CD4-positive, alpha-beta T cell treated with Interleukin-6 at 100 ng/mL for 8 hours (primary cell): Measurements from ENCODE around the gene PAK2.
"Not testable (repeated sequence)": the region's sequence is repeated elsewhere in the genome, so short reads cannot be mapped to it uniquely, and the experiment has no call there.

Source experiments
- DNase-seq: peaks from one replicate; pipeline ENCODE4 v3.0.0-alpha.2; 2020; ENCODE audit warnings: mixed read lengths, low spot score

The PAK2 gene

DNA sequence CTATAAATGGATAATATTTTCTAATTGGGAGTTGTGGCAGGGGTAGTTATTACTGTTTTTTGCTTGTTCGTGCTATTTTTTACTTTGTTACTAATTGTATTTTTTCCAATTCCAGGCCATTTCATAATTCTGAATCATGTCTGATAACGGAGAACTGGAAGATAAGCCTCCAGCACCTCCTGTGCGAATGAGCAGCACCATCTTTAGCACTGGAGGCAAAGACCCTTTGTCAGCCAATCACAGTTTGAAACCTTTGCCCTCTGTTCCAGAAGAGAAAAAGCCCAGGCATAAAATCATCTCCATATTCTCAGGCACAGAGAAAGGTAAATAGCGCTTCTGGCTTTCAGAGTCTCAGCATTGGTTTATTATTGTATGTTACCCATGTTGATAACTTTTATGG lies 42.9 kb downstream of the PAK2 start:
- no peak for DNase-seq

DNA sequence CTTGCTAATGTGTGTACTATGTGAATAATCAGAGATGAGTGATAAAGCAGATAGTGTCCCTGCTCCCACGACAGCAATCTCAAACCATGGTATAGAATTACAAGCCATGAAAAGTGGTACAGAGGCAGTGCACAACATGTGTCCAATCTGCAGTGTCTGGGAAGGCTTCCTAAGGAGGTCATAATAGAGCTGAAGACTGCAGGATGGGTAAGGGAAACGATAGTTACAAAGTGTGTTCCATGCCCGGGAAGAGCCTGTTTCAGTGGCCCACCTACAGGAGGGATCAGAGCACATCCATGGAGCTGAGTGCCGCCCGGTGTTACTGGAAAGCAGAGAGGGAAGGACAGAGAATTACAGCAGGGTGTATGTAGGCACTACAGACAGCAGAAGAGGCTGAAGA lies 48.9 kb downstream of the PAK2 start:
- DNase-seq: no peak

DNA sequence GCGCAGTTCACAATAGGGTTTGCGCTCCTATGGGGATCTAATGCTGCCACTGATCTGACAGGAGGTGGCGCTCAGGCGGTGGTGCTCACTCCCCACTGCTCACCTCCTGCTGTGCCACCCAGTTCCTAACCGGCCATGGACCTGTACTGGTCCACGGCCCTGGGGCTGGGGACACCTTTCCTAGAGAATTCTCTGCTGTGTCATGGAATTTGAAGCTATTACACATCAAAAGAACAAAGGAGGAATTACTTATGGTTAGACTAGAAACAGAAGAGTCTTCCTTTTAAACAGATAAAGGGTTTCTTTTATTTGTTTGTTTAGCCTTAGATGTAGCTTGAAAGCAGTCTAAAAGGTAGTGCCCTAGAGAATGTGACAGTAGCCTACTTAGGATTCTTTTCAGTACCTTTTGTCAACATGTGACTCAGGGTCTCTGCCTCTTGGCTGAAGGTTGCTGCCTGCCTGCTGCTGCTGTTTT lies 50.3 kb downstream of the PAK2 start:
- no peak for DNase-seq

DNA sequence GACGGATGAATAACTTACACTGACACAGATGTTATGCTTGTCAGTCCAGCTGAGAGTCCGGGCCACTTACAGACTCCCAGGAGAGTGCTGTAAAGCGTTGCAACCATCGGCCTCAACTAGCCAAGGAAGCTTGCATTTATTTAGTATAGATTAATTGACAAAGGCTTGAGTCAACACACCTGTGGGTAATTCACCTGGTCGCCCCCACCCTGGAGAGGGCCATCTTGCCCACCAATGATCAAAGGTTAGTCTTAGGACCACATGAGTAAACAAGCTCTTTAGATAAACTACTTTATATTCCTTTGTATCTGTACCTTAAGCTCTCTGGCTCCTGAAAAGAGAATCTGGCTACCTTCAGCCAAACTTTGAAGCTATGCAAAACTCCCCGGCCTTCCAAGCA lies 51.0 kb downstream of the PAK2 start:
- no peak for DNase-seq

DNA sequence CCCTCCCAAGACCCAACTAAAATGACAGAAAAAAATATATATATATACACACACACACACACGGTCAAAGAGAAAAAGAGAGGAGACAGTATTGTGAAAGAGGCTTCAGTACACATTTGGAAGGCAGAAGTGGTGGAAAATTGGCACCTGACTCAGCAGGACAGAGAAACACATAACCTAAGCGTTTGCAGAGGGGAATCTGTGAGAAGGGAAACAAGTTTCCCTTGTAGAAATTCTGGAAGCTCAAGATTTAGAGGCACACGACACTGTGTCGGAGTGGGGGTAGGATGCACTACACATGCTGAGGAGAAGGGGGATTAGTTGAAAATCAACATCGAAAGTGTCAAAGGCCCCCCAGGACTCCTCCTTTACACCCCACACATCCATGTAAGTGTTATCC lies 53.1 kb downstream of the PAK2 start:
- no peak for DNase-seq

DNA sequence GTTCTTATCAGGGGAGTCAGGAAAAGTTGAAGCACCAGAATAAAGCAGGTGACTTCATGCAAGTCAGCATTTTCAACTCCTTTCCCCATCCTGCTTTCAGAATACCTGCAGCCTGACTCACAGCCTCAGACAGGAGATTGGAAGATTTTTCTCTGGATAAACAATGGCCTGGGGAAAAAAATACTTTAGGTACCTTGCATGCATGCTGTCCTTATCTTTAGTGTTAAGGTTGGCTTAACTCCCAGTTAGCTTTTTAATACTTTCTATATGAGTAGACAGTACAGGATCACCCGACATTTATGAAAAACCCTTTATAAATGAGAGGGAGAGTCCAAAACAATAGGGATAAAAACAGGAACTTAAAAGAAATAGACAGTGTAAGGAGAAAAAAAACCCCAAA lies 53.6 kb downstream of the PAK2 start:
- no peak for DNase-seq

DNA sequence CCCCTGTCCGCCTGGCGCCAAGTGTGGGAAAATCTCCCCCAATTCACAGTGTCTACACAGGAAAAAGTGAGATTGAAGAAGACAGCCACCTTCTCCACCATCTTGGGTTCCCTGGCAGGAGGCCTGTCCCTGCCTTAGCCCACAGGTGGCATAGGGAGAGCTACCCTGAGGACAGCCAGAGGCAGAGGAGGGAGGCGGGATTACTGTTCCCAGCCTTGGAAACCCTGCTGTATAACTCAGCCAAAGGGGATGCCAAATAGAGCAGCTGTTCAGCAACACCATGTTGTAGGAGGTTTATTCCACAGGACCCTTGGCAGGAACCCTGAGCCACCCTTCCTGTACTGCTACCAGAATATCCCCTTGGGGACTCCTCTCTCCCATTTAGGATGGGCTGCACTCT lies 54.8 kb downstream of the PAK2 start:
- DNase-seq: no peak

DNA sequence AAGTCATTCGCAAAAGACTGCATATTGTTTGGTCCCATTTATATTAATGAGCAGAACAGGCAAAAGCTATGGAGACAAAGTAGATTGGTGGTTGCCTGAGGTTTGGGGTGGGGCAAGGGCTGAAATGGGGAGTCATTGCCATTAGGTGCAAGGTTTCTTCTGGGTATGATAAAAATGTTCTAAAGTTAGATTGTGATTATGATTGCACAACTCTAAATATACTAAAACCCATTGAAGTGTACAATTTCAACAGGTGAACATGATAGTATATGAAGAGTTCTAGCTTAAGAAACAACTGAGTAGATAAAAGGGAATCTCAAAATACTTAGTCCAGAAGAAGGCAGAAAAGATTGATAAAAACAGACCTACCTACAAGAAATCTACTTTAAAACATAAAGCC lies 56.7 kb downstream of the PAK2 start:
- no peak for DNase-seq

DNA sequence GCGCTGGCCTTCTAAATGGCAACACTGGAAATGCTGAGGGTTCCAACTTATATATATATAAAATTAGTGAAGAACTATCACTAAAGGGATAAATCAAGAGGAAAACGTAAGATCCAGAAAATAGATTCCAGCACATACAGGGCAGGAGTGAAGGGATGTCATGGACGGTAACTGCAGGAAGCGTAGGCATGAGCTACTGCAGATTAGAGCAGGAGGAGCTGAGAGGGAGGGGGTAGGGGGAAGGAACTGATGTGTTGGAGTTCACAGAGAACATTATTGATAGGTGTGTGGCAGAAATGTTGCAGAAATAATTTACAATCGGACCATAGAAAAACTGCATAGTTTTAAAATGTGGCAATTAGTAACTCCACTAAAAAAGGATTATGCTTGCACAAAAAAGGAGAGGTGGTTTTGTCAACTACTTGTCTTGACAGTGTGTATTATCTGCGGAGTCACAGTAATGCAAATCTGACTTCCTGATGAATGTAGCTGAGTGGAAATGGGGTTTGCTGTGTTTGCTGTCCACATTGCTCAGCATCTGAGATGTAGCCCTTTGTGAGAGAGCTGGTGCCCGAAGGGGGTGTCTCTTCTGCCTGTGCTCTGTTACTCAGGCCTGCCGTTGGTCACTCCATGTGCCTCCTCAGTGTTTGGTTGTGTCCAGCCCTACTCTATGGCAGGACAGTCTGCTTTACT lies 61.2 kb downstream of the PAK2 start:
- no peak for DNase-seq

DNA sequence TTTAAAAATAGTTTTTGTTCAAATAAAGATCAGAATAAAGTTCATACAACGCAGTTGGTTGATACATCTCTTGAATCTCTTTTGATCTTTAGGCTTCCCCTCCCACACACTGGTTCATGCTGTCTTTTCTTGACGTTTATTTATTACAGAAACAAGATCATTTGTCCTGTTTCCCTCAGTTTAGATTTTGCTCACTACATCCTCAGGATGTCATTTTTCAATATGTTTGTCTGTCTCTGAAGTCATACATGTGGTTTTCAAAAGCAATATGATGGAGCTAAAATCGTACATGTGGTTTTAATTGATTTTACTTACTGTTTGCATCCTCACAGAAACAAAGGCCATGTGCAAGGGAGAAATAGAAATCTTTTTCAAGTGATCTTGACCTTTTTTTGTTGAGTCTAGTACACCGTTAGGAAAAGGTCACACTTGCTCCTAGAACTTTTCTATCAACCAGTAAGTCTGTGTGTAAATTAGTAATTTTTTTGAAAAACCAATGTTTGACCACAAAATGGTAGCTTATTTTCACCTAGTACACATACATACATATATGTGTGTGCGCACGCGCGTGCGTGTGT lies 64.3 kb downstream of the PAK2 start:
- DNase-seq: no peak

DNA sequence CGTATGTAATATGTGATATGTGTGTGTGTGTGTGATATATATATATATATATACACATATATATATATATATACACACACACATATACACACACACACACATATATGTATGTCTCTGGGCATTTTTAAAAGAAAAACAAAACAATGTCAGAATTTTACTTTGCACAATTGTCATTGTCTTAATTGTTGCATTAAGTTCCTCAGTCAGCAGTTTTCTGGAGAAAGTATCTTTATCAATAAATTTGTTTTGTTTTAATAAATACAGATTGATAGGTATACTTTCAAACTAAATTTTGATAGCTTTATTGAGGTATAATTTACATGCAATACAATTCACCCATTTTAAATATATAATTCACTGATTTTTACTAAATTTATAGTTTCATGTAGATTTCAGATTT lies 65.1 kb downstream of the PAK2 start:
- DNase-seq: no peak

DNA sequence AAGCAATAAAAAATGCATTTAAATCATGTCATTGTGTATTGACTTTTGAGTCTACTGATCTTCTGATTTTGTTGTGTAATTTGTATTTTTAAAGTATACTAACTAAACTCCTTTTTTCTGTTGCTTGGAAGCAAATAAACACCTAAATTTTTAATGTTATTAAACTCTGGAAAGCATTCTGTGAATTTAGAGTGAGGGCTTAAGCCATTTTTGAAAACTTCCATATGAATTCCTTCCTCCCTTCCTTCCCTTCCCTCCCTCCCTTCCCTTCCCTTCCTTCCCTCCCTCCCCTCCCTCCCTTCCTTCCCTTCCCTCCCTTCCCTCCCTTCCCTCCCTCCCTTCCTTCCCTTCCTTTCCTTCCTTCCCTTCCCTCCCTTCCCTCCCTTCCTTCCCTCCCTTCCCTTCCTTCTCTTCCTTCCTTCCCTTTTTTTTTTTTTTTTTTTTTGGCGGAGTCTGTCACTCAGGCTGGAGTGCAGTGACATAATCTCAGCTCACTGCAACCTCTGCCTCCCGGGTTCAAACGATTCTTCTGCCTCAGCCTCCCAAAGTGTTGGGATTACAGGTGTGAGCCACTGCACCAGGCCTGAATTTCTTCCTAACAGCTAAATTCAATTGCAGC lies 71.4 kb downstream of the PAK2 start:
- DNase-seq: no peak

DNA sequence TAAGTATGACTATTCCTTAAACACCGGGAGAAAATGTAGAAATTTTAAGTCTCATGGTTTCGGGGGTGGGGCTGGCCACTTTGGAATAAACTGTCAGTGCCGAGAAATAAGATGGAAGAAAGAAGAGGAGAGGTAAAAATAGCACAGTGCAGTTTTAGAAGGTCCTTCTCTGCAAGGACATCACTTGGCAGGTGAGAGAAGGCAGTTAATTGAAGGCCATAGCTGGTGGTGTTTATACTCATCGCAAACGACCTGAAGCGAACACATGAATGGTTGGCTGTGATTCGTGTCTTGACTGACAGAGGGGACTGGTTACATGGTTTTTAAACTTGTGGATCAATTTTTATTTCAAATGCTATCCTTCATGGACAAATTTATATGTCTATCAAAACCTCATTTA lies 73.2 kb downstream of the PAK2 start:
- DNase-seq: no peak

DNA sequence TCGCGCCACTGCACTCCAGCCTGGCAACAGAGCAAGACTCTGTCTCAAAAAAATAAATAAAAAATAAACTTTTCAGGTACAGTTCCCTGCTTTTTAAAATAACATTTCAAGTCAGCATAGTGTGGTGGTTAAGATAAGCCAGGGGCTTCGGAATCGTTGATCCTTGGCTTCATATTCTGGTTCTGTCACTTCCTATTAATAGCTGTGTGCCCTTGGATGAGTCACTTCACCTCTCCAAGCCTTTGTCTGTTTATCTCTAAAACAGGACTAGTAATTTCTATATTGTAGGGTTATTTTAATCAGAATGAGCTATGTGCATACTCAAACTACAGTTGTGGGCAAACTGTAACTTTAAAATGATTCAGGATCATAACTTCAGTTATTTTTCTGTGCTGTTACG lies 74.2 kb downstream of the PAK2 start:
- DNase-seq: no peak

DNA sequence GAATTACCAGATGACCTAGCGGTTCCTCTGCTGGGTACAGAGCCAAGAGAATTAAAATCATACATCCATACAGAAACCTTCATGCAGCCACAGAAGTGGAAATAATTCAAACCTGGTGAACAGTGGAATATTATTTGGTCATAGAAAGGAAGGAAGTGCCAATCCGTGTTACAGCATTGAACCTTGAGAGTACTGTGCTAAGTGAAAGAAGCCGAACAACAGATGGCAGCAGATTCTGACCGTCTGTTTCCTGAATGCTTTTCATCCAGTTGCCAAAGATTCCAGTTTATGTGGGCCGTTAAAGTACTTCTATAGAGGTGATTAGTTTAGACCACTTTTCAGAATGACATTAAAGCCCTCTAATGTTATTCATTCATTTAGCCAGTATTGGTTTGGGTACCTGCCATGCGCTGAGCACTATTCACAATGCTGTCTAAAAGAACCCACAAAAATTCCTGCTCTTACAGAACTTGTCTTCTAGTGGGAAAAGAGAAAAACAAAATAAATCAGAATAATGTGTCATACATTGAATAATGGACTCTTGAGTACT lies 82.2 kb downstream of the PAK2 start:
- DNase-seq: no peak

DNA sequence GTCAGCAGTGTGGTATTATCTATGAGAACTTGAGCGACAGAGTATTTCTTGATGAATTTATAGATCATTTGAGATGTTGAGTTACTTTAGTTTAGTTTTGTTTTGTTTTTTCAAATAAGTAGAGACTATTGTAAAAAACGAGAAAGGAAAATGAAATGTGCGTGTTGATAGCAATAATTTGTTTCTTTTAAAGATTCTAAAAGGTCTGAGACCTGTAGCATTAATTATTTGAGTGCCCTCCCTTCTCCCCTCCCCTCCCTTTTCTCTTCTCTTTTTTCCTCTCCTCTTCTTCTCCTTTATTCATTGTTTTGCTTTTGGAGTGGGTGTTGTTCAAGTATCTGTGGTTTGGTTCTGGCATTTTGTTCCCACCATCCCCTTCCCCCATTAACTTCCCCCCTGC lies 90.0 kb downstream of the PAK2 start:
- DNase-seq: not testable (repeated sequence)

DNA sequence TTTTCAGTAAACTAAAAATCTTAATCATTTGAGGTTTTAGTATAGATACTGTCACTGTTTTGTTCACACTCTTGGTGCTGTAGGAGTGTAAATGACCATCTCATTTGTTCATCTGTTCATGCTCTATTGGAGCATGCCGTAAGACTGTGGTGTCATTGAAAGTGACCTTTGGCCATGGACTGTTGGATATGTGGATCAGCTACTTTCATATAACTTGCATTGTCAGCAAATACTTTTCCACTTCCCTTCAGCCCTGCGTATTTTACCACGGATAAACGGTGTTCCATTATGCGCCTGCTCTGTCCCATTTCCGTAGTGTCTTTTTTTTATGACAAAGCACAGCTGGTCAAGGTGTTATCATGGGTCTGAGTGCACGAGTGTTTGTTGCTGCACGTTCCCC lies 95.4 kb downstream of the PAK2 start:
- no peak for DNase-seq

DNA sequence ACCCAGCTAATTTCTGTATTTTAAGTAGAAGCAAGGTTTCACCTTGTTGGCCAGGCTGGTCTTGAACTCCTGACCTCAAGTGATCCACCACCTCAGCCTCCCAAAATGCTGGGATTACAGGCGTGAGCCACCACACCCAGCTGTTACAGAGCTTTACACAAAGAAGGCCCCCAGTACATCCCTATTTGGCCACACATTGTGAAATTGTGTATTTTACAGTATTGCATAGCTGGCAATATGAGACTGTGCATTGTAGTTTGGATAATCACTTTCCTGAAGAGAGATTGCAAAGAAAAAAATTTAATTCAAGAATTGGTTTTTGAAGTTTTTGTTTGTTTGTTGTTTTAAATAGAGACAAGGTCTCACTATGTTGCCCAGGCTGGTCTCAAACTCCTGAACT lies 97.0 kb downstream of the PAK2 start:
- DNase-seq: not testable (repeated sequence)

DNA sequence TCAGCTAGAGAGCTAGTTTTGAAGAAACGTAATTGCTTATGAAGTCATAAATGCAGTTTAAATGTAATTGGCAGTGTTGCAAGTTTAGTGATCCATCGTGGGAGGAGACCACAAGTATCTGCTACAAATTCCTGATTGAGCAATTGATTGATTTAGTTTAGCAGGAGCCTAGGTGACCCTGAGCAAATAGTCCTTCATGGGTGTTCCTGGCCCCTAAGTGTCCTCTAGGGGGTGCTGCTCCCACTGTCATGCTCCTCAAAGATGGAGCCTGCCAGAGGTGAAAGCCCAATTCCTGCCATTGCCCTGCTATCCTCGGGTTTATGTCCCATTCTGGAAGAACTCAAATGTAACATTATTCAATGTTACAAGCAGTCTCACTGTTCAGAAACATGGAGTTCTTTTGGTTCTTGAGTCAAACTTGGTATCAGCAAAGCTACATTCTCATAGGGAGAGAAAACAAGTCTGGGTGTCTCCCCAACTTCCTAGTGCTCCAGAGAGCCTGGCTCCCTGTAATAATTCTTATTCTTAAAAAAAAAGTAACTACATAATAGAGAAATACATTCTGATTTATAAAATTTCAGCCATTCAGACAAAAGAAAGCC lies 98.3 kb downstream of the PAK2 start:
- DNase-seq: peak; percentile 74

DNA sequence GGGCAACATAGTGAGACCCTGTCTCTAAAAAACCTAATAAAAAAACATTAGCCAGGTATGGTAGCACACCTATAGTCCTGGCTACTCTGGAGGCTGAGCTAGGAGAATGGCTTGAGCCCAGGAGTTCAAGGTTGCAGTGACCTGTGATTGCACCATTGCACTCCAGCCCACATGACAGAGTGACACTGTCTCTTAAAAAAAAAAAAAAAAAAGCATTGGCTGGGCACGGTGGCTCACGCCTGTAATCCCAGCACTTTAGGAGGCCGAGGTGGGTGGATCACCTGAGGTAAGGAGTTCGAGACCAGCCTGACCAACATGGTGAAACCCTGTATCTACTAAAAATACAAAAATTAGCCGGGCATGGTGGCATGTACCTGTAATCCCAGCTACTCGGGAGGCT lies 99.7 kb downstream of the PAK2 start:
- DNase-seq: not testable (repeated sequence)

DNA sequence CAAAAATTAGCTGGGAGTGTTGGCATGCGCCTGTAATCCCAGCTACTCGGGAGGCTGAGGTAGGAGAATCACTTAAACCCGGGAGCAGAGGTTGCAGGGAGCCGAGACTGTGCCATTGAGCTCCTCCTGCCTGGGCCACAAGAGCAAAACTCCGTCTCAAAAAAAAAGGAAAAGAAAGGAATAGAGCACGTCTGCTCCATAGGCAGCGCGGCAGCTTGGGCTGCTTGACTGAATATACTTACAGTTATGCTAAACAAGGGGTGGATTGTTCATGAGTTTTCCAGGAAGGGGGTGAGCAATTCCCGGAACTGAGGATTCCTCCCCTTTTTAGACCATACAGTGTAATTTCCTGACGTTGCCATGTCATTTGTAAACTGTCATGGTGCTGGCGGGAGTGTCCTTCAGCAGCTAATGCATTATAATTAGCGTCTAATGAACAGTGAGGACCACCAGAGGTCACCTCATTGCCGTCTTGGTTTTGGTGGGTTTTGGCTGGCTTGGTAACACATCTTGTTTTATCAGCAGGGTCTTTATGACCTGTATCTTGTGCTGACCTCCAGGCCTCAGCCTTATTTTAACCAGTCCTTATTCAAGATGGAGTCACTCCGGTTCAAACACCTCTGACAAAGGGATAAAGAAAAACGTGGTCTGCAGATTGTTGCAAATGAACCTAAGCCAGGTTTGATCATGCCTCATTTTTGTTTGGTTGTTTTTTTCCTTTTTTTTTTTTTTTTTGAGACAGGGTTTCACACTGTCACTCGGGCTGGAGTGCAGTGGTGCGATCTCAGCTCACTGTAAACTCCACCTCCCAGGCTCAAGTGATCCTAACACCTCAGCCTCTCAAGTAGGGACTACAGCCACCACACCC lies 103.1 kb downstream of the PAK2 start:
- DNase-seq: no peak
